ENCODE results near the gene TMEM209.
A peak's percentile ranks its signal among the peaks of the same experiment; 100 is the strongest.
"Not testable (repeated sequence)": the region's sequence is repeated elsewhere in the genome, so short reads cannot be mapped to it uniquely, and the experiment has no call there.

TMEM209 gene

DNA sequence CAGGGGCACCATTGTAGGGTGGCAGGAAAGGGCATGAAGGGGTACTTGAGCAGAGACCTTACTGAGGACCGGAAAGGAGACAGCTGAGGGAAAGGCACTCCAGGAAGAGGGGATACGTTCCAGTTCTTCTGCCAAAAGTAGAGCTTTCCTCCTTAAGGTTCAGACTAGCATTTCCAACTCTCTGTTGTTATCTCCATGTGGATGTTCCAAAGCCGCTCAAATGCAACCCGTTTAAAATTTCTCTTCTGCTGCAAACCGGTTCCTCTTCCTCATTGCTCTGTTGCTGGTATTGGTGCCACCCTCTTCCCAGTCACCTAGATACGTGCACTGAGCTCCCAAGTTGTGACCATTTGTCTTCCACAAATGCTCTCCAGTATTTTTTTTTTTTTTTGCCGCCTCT, 47.5 kb downstream of the TMEM209 start:
- no peak for DNase-seq

DNA sequence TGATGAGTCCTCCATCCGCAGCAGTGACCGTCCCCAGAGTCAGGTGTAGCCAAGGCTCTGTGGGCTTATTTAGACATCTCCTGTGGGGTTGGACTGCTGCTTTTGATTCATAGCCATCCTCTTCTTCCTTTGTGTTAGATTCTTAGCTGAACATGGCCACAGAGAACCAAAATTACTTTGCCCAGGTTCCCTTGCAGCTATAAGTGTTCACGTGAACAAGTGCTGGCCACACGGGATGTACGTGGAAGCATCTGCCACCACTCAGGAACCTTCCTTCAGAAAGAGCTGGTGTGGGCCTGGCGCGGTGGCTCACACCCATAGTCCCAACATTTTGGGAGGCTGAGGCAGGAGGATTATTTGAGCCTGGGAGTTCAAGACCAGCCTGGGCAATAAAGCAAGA, 49.1 kb downstream of the TMEM209 start:
- DNase-seq: no peak

DNA sequence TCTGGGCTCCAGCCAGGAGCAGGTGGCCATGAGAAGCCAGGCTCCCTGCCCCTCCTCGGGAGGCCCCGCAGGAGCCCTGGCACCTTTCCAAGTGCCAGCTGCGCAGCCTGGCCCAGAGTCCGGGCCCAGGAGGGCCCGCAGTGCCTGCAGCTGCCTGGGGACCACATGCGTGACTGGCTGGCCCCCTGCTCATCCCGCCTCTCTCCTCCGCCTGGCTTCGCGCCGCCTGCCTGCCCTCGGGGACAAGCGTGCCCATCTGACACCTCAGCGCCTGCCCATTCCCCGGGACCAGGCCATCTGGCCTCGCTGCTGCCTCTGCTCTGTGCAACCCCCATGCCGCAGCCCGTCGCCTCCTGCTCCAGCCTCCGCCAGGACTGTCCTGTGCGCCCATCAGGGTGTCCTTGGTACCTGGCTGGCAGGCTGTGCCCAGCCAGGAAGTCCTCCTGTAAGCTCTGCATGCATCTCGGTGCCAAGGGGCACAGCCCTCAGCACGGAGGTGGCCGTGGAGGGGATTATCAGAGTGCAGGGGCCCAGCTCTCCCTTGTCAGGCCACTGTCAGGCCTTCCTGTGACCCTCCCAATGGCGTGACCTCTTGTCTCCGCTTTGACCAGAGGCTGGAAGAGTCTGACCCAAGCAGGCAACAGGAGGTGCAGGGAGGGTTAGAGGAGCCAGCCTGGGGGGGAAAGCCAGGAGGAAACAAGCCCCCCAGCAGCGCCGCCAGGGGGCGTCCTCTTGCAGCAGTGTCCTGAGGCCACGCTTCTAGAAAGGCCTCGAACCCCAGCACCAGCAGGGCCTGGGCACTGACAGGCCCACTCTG, 50.5 kb downstream of the TMEM209 start:
- DNase-seq: peak; percentile 61

DNA sequence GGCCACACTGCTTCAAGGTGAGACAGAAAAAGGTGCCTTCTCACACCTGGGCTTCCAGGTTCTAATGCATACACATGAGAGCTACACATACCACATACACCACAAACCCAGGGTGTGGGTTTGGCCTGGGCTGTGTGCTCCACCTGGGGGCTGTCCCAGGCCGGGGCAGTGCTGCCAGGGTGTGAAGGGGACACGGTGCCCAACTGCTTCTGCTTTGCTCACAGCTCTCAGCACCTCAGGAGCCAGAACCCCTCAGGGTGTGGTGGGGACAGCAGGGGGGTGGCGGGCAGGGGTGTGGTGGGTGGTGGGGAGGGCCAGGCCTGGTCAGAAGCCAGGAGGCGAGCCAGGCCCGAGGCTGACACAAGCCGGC, 51.1 kb downstream of the TMEM209 start:
- DNase-seq: peak; percentile 21

DNA sequence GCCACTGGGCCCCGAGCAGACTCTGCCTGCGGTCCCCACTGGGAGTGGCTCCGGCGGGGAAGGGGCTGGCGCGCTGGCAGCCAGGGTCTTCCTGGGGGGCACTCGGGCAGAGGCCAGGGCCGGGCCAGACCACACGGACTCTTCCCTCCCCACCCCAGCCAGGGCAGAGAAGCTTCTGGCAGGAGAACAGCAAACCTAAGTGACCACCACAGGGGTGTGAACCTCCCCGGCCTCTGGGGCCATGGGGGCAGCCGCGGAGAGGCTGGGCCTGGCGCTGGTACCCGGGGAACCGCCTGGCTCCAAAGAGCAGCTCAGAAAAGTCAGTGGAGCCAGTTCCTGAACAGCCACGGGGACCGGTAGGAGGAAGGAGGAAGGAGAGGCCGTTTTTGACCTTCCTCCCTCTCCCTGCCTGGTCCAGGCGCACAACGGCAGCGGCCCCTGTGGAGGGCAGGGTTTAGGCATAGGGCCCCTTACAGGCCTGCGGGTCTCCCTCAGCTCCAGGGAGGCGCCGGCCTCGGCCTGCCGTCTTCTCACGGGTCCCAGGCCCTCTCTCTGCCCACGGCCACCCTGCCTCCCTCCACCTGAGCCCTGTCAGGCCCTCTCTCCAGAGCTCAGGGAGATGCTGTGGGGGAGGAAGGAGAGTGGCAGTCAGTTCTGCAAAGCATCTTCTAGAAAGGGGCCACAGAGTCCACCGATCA, 51.8 kb downstream of the TMEM209 start:
- no peak for DNase-seq

DNA sequence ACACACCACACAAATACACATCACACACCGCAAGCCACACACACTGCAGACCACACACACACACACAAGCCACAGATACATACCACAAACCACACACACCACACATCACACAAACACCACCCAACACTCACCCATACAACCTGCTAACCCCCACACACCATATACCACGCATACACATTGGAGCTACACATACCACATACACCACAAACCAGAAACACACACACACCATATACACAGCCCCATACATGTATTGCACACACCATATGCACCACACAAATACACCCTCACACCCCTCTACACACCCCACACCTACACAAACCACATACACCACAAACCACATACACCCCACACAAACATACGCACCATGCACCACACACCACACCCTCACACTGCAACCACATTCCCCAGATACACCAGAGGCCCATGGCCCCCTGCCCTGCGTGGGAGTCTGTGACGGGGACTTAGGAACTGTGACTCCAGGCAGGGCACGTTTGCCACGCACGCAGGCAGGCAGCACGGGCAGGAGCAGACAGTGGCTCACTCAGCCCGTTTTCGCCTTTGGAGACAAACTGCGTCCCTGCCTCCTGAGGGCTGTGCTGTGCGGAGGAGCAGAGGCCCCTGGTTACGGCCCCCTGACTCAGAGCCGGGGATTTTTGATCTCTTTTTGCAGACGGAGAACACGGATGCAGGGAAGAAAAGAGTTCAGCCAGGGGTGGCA, 52.6 kb downstream of the TMEM209 start:
- no peak for DNase-seq

DNA sequence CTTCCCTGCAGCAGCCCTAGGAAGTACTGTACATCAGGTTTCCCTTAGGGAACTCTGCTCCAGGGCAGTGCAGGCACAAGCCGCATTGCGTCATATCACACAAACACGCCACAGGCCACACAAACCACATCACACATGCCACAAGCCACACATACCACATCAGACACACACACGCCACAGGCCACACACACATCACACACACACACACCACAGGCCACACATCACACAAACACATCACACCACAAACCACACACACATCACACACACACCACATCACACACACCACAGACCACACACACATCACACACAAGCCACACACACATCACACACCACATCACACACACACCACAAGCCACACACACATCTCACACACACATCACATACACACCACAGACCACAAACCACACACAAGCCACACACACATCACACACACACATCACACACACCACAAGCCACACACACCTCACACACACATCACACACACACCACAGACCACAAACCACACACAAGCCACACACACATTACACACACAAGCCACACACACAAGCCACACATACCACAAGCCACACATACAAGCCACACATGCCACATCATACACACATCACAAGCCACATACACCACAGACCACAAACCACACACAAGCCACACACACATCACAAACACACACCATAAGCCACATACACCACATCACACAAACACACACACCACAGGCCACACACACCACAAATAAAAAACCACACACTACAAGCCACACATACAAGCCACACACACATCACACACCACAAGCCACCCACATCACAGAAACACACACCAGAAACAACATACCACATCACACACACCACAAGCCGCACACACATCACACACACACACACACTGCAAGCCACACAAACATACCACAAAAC, 53.4 kb downstream of the TMEM209 start:
- DNase-seq: no peak

DNA sequence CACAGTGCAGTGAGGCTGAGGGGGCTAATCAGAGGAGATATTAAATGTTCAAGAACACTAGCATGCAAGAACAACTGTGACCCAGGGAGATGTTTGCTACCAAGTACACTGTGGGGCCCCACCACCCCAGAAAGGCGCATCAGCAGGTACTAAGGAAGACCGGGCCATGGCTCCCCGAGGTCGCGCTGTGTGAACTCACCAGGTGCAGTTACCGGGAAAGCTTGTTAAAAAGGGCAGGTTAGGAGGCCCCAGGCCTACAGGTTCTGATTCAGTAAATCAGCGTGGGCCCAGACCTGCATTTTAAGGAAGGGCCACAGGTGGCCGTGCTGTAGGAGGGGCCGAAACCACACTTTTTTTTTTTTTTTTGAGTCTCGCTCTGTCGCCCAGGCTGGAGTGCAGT, 54.6 kb downstream of the TMEM209 start:
- DNase-seq: no peak

DNA sequence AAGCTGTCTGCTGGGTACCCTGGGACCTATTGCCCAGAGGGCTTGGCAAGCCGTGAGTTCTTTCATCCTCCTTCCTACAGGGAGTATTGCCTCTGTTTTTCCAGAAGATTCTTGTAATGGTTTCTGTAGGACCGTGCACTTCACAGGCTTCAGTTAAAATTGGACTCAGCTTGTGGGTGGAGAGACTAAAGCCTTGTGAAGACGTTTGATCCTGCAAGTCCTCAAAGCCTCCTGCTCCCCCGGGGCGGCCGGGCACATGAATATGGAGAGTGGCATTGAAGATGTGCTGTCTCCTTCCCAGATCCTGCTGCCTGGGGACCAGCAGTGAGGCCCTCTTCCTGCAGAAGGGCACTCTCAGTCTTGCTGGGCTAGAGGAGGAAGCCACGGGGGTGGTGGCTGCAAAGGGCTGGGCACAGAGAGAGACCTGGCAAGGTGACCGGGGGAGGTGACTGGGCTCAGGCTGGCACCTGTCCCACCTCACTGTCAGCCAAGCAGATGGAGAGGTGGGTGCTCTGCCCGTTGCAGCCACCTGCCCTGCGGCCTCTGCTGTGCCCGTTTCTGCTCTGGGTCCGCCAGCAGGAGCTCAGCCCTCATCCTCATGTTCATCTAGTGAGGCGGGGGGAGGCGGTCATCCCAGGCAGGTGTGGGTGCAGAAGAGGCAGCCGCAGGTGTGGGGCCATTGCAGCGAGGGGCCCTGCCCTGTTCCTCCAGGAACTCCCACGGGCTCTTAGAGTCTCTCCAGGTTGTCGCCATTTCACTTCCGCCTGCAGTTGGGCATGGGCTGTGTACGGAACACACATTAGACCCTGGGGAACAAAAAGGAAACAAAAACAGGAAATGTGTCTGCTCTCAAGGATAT, 55.7 kb downstream of the TMEM209 start:
- DNase-seq: peak; percentile 88

DNA sequence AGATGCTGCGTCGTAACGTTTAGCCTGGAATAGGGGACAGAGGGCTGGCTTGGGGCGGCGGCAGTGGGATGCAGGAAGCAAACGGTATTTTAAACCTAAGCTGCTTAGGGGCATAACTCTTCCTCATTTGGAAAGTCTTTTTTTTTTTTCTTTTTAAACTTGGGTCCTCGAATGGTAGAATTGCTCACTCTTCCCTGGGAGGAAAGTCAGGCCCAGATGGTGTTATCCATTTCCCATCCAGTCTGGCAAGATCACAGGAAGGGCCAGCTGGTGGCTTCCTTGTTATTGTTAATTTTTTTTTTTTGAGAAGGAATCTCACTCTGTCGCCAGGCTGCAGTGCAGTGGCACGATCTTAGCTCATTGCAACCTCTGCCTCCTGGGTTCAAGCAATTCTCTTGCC, 56.6 kb downstream of the TMEM209 start:
- no peak for DNase-seq

DNA sequence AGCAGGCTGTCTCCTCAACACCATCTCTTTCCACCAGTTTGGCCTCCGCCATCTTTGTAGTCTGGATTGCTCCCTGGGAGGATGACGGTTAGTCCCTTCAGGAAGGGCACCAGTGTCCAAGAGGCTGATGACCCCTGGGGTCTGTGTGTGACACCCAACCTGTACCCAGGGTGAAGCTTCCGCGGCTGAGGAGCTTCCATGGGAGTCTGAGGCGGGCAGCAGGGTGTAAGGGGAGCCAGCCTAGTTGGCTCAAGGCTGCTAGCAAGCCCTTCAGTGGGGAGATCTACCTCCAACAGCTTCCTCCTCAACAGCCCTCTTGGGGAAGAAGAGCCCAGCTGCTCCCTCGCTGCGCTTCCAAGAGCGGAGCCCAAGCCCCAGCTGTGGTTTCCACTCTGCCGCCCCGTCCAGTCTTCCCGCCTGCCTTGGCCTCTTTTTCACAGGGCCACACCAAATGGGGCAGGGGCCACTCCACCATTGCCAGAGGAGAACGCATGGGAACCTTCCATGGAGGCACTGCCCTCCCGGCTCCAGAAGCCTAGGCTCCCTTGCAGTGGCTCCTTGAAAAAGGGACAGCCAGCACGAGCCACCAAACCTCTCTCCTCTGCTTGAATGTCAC, 57.4 kb downstream of the TMEM209 start:
- DNase-seq: no peak

DNA sequence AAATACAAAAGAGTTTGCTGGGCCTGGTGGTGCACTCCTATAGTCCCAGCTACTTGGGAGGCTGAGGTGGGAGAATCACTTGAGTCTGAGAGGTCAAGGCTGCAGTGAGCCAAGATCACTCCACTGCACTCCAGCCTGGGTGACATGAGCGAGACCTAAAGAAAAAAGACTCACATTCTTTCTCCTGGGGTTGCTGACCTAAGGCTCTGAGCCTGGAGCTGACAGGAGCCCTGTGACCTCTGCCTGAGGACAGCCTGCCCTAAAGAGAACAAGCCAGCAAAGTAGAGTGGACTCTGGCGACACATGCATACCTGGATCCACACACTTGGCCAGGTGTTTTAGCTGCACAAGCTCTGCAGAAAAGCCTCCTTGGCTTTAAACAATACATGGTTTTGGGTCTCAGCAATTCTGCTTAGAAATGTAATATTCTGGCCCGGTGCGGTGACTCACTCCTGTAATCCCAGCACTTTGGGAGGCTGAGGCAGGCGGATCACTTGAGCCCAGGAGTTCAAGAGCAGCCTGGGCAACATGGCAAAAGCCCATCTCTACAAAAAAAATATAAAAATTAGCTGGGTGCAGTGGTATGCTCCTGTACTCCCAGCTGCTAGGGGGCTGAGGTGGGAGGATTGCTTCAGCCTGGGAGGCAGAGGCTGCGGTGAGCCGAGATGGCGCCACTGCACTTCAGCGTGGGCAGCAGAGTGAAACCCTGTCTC, 58.4 kb downstream of the TMEM209 start:
- DNase-seq: no peak

DNA sequence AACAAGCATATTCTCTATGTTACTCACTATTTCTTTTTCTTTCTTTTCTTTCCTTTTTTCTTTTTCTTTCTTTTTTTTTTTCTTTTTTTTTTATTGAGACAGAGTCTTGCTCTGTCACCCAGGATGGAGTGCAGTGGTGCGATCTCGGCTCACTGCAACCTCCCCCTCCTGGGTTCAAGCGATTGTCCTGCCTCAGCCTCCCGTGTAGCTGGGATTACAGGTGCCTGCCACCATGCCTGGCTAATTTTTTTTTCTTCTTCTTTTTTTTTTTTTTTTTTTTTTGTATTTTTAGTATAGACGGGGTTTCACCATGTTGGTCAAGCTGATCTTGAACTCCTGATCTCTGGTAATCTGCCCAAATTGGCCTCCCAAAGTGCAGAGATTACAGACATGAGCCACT, 59.1 kb downstream of the TMEM209 start:
- not testable (repeated sequence) for DNase-seq

DNA sequence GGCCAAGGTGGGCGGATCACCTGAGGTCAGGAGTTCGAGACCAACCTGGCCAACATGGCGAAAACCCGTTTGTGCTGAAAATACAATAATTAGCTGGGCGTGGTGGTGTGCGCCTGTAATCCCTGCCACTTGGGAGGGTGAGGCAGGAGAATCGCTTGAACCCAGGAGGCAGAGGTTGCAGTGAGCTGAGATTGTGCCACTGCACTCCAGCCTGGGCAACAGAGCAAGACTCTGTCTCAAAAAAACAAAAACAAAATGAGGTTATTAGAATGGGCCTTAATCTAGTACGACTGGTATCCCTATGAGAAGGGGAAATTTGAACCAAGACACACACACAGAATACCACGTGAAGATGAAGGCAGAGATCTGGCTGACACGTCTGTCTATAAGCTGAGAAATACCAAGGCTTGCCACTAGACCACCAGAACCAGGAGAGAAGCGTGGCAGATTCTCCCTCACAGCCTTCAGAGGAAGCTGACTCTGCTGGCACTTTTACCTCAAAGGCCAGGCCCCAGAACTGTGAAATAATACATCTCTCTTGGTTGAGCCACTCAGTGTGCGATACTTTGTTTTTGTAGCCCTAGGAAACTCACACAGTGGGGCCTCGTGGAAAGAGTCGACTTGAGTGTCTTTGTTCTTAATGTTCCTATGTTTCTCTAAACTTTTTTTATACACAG, 59.6 kb downstream of the TMEM209 start:
- DNase-seq: no peak

DNA sequence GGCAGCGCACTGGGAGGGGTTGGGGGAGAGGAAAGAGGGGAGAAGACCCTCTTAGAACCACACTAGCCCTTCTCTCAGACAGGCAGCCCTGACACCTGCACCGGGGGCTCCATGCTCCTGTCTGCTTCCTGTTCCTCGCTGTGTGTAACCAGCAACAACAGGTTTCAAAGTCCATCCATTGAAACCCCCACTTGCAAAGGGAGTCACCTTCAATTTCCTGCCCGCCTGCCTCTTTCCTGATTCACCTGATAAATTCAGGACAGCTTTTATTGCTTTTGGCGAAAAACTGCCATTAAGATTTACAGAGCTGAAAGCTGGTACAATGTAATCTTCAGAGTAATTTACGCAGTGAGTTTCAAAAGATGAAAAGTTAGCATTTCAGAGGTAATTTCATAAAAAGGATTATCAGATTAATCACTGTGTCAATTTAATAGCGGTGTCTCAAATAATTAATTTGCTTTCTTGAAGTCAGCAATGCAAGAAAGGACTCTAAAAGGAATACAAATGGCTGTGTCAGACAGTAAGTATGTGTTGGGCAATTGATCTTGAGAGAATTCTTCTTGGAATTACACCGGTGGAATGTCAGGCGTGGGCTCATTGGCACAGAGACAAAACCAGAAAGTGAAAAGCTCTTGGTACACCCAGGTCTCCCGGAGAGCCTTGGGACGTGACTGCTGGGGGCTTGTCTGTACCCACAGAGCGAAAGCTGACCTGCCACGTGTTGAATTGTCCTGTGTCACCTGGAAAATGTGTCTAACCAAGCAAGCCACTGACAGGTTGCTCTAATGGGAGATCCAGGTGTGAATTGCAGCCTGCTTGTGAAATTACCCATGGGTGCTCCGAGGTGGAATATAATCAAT, 60.7 kb downstream of the TMEM209 start:
- no peak for DNase-seq

DNA sequence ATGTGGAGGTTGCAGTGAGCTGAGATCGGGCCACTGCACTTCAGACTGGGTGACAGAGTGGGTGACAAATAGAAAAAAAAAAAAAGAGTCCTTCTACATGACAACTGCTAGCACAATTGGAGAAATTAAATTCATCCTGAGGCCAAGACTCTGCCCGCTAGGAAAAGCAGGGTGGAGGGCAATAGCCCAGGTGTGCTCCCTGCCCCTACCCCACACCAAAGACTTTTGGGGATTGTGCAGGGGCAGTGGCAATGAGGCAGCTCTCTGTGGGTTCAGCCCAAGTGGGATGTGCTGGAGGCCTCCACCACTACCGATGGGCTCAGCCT, 61.3 kb downstream of the TMEM209 start:
- DNase-seq: no peak

DNA sequence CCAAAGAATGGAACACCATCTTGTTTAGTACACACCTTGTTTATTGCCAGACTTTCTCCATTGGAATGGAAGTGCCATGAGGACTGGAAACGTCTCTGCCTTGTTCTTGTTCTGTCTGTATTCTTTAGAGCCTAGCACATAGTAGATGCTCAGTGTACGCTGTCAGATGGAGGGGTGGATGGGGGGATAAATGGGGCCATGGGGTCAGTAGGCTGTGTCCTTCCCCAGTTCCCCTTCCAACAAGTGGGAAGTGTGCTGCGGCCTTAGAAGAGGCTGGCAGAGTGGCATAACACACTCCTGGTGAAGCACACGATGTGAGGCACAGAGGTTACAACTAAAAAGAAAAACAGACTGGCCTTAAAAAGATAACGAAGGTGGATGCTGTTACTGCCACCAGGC, 61.9 kb downstream of the TMEM209 start:
- no peak for DNase-seq

DNA sequence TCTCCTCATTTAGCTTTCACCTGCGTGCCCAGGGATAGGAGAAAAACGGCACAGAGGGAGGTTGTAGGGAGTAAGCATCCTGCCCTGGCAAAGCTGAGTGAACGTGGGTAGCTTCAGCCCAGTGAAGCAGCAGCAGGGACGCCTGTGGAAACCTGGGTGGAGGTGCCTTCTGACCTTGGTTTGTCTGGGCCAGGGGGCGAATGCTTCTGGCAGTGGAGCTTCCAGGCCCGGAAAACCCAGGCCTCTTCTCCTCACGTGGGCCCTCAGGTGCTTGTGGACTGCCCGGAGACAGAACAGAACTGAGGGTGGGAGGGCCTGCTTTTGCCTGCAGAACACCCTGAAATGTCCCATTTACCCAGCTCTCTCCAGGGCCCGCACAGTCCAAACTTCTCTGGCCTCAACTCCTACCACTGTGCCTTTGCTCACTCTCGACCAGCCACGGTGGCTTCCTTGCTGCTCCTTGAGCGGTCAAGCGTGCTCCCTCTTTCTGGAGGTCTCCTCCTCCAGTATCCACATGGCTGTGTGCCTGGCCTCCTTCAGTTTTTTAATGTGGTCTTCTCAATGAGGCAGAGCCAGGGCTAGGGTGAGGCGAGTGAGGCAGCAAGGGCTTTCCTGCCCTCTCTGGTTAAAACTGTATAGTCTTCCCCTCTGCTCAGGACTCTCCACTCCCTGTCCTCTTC, 62.4 kb downstream of the TMEM209 start:
- no peak for DNase-seq

Data from NCI-H2029 treated with DMSO at 0.1 percent for 48 hours (cell line).